GM18520 (cell line): ENCODE results near the gene ZNF488.

Experiments used
- ATAC-seq: cut with Tn5 transposase; IDR thresholded peaks from one replicate; pipeline ENCODE4 v1.9.1; 2021; ENCODE audit not compliant: unreplicated experiment

Gene ZNF488

GRCh38 chr10:47332371-47332770 lies 51.7 kb downstream of the ZNF488 start:
- no peak for ATAC-seq

- ATAC-seq: no peak
Observed at GRCh38 chr10:47331954-47332353, 52.1 kb downstream of the ZNF488 start.

GRCh38 chr10:47331491-47331890 lies 52.6 kb downstream of the ZNF488 start:
- no peak for ATAC-seq

- no peak for ATAC-seq
Observed at GRCh38 chr10:47330804-47331203, 53.3 kb downstream of the ZNF488 start.

- ATAC-seq: no peak
Observed at GRCh38 chr10:47330366-47330765, 53.7 kb downstream of the ZNF488 start.

- ATAC-seq: no peak
Observed at GRCh38 chr10:47329855-47330254, 54.2 kb downstream of the ZNF488 start.

- ATAC-seq: no peak
Observed at GRCh38 chr10:47326927-47327330, 57.2 kb downstream of the ZNF488 start.

GRCh38 chr10:47326306-47326926 lies 57.7 kb downstream of the ZNF488 start:
- ATAC-seq: no peak

- ATAC-seq: no peak
Observed at GRCh38 chr10:47325303-47326291, 58.5 kb downstream of the ZNF488 start.

- no peak for ATAC-seq
Observed at GRCh38 chr10:47323636-47324296, 60.3 kb downstream of the ZNF488 start.

GRCh38 chr10:47323087-47323486 lies 61.0 kb downstream of the ZNF488 start:
- ATAC-seq: no peak

GRCh38 chr10:47322300-47323061 lies 61.6 kb downstream of the ZNF488 start, which contains the start of gene GDF2:
GDF2 (plus strand) TSS chr10:47322454; CDS start chr10:47322669, 215 bp downstream.
- no peak for ATAC-seq

- no peak for ATAC-seq
Observed at GRCh38 chr10:47321521-47322195, 62.4 kb downstream of the ZNF488 start.

- no peak for ATAC-seq
Observed at GRCh38 chr10:47320812-47321211, 63.3 kb downstream of the ZNF488 start.

GRCh38 chr10:47319784-47320183 lies 64.3 kb downstream of the ZNF488 start:
- no peak for ATAC-seq

GRCh38 chr10:47318706-47319105 lies 65.4 kb downstream of the ZNF488 start:
- no peak for ATAC-seq

GRCh38 chr10:47317251-47317650 lies 66.8 kb downstream of the ZNF488 start:
- no peak for ATAC-seq

GRCh38 chr10:47316131-47316530 lies 68.0 kb downstream of the ZNF488 start:
- no peak for ATAC-seq
